K562 (cell line): Measurements from ENCODE around the gene UFC1. TPM values are rescaled to one million over a fixed set of nuclear protein-coding genes. Genes with fewer than 3 reads are reported as not detected.

Experiments
- PBX2 ChIP-seq, 2 experiments: IDR thresholded peaks in 1 of 2; conservative IDR thresholded peaks in 1 of 2; 2 replicates each; pipeline ENCODE4 v1.6.1; 2016; ENCODE audit warnings: low read depth in 2 of 2, mild to moderate bottlenecking in 1 of 2, missing compliant biosample characterization in 1 of 2, missing genetic modification characterization in 1 of 2, moderate library complexity in 1 of 2
- RFX5 ChIP-seq: IDR thresholded peaks from 2 replicates; pipeline ENCODE4 v1.6.1; 2011; ENCODE audit warnings: low read depth, mild to moderate bottlenecking, improper control_type of control experiment, low read length
- THAP12 ChIP-seq: fragments of 250-450 bp; sonication (Bioruptor Pico); IDR thresholded peaks from 2 replicates; pipeline ENCODE4 v1.9.0; 2021; ENCODE audit warnings: mild to moderate bottlenecking, inconsistent platforms
- polyA plus RNA-seq, 8 experiments: library from polyadenylated mRNA; depleted of rRNA in 4 of 8; stranded (reverse) in 5 of 8; unstranded in 3 of 8; fragments of >200 nt; fragmentation: Nextera tagmentation in 2 of 8; fragmentation: Illumina TruSeq in 1 of 8; extraction: Ambion mirVana in 2 of 8; extraction: Trizol in 1 of 8; gene quantifications; 2 replicates each; pipeline versions ENCODE4 v1.2.1 to v1.2.3, GENCODE V29; 2011 to 2014; ENCODE audit warnings: inconsistent platforms in 1 of 8, missing spikeins in 1 of 8
- total RNA-seq, 7 experiments: library from RNA; depleted of rRNA in 6 of 7; stranded (reverse); fragments of >200 nt in 6 of 7; fragmentation: Illumina TruSeq in 2 of 7; extraction: Trizol in 2 of 7; gene quantifications; 2 replicates each; pipeline versions ENCODE4 v1.2.1 to v1.2.3, GENCODE V29; 2011 to 2021; ENCODE audit warnings: low replicate concordance in 1 of 7

Gene UFC1
- total and polyA plus RNA-seq, 9 of the 15 experiments (the other 6 are each of a cell fraction or from before 2014, with no cell fraction given) = 92.8 to 220 (median 161) TPM

- TF ChIP-seq RFX5 = no peak
- TF ChIP-seq PBX2 (CRISPR knock-in tag; IDR thresholded peaks at IDR 0.05; ENCODE audit: low read depth) = no peak
- no peak for TF ChIP-seq PBX2 (tag; conservative IDR thresholded peaks at IDR 0.05; ENCODE audit: low read depth)
- TF ChIP-seq THAP12 (CRISPR knock-in tag) = no peak
These were observed 25.0 kb upstream of the UFC1 start (continued) for GRCh38 chr1:161128591-161129420.
